ENCODE measurements around the gene CCR7.

- TF ChIP-seq, protein P1, sequence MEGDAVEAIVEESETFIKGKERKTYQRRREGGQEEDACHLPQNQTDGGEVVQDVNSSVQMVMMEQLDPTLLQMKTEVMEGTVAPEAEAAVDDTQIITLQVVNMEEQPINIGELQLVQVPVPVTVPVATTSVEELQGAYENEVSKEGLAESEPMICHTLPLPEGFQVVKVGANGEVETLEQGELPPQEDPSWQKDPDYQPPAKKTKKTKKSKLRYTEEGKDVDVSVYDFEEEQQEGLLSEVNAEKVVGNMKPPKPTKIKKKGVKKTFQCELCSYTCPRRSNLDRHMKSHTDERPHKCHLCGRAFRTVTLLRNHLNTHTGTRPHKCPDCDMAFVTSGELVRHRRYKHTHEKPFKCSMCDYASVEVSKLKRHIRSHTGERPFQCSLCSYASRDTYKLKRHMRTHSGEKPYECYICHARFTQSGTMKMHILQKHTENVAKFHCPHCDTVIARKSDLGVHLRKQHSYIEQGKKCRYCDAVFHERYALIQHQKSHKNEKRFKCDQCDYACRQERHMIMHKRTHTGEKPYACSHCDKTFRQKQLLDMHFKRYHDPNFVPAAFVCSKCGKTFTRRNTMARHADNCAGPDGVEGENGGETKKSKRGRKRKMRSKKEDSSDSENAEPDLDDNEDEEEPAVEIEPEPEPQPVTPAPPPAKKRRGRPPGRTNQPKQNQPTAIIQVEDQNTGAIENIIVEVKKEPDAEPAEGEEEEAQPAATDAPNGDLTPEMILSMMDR (IDR thresholded peaks at IDR 0.05): no peak
- TF ChIP-seq POLR2A (IDR thresholded peaks at IDR 0.05): no peak
These were observed 19.6 kb downstream of the CCR7 start for GRCh38 chr17:40545660-40546059.
